NCI-H774 (cell line): ENCODE measurements around the gene CCDC183.

ENCODE experiments used
- DNase-seq: peaks from one replicate; lab custom pipeline; 2025; lab: John Stamatoyannopoulos, UW

The CCDC183 gene

DNA sequence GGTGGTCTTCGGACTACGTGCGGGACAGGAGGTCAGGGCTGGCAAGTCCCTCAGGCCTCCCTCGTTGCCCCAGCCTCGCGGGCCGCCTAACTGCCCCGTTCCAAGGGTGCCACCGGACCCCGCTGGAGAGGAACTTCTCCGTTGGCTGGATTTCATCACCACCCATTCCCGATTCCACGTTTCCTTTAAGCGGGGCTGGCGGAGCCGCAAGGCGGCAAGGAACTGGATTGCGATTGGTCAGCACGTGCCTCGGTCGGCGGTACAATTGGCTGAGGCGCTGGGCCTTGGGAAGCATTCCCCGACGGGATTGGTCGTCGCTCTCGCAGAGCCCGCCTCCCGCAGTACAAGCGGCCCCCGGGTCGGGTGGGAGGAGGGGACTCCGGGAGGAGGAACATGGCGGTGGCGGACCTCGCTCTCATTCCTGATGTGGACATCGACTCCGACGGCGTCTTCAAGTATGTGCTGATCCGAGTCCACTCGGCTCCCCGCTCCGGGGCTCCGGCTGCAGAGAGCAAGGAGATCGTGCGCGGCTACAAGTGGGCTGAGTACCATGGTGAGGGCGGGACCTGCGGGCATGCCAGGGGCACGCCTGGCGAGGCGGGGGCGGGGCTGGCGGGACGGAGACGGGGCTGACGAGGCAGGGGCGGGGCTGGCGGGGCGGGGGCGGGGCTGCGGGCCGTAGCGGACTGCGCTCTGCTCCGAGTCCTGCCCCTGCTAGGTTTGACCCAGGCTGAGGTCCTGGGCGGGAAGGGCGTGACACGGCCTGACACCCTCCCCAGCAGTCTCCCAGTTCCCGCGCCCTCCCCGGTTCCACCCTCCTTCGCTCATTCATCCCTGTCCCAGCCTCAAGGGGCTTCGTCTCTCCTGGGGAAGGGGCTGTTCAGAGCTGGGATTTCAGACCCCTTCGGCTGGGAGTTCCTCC, 53.2 kb downstream of the CCDC183 start, which contains the start of gene PHPT1:
Gene PHPT1 (plus strand): TSS at position 372 of the 922 bp plus-strand sequence. CDS start 22 bp downstream, at position 394.
- peak; percentile 100 for DNase-seq

DNA sequence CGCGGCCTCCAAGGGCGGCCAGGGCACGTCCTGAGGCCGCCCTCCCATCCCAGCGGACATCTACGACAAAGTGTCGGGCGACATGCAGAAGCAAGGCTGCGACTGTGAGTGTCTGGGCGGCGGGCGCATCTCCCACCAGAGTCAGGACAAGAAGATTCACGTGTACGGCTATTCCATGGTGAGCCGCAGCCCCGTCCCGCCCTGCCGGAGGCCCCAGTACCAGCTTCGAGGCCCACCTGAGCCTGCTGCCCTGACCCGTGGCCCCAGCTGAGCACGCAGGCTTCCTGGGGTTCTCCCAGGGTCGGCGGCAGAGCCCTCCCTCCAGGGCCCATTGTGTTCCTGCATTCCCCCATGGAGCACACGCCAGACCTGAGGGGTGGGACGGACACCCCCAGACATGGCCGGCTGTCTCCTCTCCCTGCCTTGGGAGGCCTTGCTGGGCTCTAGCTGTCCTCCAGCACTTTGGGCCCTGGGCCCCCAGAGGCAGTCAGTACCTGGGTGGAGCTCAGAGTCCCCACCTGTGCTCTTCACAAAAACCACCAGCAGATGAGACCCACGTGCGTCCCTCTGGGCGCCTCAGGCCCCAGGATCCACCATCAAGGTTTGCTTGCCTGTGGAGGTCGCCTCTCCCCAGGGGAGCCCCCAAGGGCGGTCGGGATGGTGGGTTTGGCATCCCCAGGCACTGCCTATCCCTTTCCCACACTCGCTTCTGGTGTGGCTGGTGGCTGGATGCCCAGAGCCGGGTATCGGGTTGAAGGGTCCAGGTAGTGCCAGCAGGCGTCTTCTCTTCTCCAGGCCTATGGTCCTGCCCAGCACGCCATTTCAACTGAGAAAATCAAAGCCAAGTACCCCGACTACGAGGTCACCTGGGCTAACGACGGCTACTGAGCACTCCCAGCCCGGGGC, 54.1 kb downstream of the CCDC183 start:
- no peak for DNase-seq

DNA sequence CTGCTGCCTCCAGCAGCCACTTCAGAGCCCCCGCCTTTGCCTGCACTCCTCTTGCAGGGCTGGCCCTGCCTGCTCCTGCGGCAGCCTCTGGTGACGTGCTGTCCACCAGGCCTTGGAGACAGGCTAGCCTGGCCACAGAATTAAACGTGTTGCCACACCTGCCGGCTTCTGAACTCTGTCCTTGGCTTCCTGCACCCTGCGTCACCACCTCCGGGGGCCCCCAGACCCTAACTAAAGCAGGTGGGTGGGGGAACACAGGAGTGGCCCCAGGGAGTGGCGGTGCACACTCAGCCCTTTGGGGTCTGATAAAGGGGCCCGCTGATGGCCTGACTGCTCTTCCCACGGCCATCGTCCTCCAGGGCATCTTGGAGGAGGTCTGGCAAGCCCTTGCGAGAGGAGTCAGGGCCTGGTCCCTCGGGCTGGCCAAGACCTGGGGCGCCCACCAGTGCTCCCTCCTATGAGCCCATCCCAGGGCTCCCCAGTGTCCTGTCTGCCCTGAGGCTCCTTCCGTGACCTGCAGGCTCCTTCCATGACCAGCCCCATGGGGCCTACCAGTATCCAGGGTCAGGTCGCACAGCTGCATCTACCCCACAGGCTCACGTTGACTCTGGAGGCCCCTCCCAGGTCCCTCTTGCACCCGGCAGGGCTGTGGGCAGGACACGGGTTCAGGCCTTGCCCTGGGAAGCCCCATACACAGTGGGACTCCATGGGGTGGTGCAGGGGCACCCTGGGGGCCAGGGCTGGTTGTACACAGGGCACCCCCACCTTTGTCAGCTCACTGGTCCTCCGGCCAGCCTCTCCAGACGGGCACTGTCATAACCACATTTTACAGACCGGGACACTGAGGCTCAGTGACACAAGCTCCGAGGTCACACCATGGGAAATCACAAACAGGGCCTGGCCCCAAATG, 55.0 kb downstream of the CCDC183 start:
- DNase-seq, result no peak

DNA sequence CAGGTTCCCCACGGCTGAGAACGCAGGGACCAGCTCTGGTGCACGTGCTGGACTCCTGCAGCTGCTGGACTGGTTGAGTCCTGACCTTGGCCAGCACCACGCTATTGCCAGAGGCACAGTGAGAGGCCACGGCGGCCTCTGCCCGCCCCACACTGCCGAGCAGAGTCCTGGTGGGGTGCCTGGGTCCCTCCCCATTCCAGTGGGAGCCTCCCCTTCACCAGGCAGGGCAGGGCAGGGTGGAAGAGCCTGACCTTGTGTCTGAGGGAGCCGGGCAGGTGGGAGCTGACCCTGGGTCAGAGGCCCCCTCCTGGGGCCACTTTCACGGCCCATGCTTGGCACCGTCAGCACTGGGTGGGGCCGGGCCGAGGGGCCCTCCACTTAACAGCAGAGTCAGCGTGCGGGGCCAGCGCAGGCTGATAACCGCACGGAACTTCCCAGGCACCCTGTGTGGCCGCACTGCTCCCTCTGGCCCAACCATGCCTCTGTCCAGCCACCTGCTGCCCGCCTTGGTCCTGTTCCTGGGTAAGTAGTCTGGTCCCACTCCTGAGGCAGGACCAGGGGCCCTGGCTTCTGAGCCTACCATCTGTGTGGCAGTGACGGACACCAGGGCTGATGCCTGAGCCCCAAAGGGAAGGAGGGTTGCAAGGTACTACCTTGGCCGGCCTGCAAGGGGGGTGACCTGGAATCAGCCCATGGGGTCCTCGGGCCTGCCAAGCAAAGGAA, 56.0 kb downstream of the CCDC183 start, which contains the start of gene MAMDC4:
Gene MAMDC4 (plus strand): TSS at position 406 of the 723 bp plus-strand sequence. CDS start 71 bp downstream, at position 477.
- DNase-seq, result no peak

DNA sequence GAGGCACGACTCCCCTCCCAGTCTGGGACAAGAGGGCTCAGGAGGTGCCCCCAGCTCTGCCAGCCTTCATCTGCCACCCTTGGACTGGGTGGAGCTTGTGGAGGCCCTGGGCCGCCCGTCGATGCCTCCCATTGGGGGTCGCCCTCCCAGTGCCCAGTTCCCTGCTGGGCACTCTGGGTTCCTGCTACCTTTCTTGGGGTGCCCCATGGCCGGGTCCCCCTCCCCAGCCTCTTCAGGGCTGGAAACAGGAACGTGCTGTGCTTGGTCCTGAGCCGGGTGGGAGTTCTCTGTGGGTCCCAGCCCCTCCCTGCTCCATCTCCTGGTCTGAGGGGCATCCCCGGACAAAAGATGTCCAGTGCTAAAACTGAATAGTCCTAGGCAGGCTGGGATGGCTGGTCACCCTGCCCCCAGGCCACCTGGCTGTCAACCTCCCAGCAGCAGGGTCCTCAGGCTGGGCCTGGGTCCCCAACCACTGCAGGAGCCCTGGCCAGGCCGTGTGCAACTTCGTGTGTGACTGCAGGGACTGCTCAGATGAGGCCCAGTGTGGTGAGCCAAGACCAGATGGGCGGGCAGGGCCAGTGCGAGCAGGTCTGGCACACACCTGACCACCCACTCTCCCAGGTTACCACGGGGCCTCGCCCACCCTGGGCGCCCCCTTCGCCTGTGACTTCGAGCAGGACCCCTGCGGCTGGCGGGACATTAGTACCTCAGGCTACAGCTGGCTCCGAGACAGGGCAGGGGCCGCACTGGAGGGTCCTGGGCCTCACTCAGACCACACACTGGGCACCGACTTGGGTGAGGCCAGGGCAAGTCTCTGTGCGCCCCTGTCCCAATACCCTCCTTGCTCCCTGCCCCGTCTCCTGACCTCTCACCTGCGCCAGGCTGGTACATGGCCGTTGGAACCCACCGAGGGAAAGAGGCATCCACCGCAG, 56.8 kb downstream of the CCDC183 start:
- DNase-seq, result no peak

DNA sequence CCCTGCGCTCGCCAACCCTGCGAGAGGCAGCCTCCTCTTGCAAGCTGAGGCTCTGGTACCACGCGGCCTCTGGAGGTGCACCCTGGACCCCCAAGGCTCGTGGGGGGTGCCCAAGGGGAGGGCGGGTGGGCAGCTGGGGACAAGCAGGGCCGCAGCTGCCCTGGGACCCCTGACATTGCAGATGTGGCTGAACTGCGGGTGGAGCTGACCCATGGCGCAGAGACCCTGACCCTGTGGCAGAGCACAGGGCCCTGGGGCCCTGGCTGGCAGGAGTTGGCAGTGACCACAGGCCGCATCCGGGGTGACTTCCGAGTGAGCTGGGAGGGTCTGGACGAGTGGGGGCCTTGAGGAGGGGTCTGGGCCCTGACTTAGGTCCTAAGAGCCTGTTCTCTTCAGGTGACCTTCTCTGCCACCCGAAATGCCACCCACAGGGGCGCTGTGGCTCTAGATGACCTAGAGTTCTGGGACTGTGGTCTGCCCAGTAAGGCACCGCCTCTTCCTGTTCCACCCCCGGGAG, 57.5 kb downstream of the CCDC183 start:
- DNase-seq, result no peak

DNA sequence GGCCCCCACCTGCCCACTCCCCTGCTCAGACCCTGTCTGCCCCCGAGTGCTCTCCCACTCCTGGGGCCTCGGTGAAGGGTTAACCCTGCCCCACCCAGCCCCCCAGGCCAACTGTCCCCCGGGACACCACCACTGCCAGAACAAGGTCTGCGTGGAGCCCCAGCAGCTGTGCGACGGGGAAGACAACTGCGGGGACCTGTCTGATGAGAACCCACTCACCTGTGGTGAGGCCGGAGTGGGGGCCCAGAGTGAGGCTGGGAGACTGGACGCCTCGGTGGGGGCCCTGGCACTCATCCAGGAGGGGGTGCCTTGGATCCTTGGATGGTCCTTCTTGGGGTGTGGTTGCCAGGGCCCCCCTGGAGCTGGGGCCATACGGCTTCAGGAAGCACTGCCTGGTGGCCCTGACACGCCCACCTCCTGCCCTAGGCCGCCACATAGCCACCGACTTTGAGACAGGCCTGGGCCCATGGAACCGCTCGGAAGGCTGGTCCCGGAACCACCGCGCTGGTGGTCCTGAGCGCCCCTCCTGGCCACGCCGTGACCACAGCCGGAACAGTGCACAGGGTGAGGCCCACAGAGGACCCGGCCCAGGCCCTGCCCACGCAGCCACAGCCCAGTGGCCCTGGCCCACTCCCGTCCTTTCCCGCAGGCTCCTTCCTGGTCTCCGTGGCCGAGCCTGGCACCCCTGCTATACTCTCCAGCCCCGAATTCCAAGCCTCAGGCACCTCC, 58.1 kb downstream of the CCDC183 start:
- no peak for DNase-seq

DNA sequence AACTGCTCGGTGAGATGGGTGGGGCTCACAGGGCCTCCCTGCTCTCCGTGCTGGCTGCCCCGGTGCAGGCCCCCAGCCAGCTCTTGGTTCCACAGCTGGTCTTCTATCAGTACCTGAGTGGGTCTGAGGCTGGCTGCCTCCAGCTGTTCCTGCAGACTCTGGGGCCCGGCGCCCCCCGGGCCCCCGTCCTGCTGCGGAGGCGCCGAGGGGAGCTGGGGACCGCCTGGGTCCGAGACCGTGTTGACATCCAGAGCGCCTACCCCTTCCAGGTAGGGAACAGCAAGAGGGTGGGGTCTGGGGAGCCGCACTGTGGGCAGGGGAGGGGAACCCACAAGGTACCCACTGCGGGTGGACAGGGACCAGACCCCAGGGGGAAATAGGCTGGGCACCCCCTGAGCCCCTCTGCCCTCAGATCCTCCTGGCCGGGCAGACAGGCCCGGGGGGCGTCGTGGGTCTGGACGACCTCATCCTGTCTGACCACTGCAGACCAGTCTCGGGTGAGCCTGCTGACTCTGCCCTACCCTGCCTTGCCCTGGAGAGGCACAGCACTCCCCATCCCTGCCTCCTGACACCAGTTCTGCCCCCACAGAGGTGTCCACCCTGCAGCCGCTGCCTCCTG, 58.8 kb downstream of the CCDC183 start:
- DNase-seq, result no peak

DNA sequence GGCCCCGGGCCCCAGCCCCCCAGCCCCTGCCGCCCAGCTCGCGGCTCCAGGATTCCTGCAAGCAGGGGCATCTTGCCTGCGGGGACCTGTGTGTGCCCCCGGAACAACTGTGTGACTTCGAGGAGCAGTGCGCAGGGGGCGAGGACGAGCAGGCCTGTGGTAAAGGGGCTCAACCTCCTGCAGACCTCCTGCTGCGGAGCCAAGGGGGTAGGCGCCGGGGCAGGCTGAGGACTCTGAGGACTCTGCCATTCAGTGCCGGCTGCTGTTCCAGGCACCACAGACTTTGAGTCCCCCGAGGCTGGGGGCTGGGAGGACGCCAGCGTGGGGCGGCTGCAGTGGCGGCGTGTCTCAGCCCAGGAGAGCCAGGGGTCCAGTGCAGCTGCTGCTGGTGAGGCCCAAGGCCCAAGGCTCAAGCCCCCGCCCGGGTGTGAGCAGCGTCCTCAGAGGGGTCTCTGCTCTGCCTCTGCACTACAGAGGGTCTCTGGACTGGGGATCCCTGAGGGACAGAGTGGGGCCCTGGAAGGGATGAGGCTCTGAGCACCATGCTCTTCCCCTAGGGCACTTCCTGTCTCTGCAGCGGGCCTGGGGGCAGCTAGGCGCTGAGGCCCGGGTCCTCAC, 59.4 kb downstream of the CCDC183 start:
- no peak for DNase-seq

DNA sequence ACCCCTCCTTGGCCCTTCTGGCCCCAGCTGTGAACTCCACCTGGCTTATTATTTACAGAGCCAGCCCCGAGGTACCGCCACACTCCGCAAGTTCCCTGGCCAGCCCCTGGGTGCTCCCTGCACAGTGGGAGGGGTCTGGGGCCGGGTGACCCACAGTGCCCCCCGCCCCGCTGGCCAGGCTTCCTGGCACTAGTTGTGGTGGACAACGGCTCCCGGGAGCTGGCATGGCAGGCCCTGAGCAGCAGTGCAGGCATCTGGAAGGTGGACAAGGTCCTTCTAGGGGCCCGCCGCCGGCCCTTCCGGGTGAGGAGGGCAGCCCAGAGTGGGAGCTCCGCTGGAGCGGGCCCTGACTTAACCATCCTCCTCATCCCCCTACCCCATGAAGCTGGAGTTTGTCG, 59.9 kb downstream of the CCDC183 start:
- no peak for DNase-seq

DNA sequence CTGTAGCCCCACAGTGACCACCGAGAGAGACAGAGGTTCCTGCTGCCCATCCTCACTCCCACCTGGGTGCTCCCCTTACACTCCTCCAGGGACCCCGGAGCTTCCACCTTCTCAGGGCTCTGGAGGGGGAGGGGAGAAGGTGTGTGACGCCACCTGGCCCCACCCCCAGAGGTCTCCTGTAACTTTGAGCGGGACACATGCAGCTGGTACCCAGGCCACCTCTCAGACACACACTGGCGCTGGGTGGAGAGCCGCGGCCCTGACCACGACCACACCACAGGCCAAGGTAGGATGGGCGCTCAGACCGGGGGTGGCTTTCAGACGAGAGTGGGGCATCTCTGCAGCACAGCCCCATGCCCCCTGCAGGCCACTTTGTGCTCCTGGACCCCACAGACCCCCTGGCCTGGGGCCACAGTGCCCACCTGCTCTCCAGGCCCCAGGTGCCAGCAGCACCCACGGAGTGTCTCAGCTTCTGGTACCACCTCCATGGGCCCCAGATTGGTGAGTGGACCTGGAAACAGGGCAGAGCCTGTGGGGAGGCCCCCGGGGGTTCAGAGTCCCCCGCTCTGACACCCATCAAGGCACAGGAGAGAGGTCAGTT, 60.5 kb downstream of the CCDC183 start:
- DNase-seq, result no peak

DNA sequence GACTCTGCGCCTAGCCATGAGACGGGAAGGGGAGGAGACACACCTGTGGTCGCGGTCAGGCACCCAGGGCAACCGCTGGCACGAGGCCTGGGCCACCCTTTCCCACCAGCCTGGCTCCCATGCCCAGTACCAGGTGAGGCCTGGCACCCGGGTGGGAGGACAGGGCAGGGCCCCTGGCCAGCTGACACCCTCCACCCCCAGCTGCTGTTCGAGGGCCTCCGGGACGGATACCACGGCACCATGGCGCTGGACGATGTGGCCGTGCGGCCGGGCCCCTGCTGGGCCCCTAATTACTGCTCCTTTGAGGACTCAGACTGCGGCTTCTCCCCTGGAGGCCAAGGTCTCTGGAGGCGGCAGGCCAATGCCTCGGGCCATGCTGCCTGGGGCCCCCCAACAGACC, 61.0 kb downstream of the CCDC183 start:
- DNase-seq, result no peak
